GM19043 (cell line): ENCODE measurements around the gene FAM174A.

ENCODE experiments used
- ATAC-seq: cut with Tn5 transposase; IDR thresholded peaks from one replicate; pipeline ENCODE4 v1.9.1; 2021; ENCODE audit warnings: low read depth; ENCODE audit not compliant: unreplicated experiment

Gene FAM174A

DNA sequence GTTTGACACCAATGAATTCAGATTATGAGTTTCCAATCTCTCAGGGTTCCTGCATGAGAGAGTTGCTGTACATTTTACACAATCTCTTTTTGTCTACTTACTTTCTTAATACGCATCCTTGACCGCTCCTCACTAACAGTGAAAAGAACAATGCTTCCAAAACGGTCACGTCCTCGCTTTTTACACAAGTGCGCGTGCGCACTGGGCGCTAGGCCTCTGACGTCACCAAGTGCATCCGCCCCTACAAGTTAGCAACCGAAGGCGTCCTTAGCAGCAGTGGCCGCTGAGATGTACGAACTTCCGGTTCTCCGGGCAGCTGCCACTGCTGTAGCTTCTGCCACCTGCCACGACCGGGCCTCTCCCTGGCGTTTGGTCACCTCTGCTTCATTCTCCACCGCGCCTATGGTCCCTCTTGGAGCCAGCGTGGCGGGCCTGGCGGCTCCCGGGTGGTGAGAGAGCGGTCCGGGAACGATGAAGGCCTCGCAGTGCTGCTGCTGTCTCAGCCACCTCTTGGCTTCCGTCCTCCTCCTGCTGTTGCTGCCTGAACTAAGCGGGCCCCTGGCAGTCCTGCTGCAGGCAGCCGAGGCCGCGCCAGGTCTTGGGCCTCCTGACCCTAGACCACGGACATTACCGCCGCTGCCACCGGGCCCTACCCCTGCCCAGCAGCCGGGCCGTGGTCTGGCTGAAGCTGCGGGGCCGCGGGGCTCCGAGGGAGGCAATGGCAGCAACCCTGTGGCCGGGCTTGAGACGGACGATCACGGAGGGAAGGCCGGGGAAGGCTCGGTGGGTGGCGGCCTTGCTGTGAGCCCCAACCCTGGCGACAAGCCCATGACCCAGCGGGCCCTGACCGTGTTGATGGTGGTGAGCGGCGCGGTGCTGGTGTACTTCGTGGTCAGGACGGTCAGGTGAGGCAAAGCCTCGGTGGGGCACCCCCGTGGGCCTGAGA lies at the start of gene FAM174A:
FAM174A (plus strand) TSS at position 315 of the 946 bp plus-strand sequence; CDS start at position 472, 157 bp downstream.
- ATAC-seq, result peak; percentile 97

DNA sequence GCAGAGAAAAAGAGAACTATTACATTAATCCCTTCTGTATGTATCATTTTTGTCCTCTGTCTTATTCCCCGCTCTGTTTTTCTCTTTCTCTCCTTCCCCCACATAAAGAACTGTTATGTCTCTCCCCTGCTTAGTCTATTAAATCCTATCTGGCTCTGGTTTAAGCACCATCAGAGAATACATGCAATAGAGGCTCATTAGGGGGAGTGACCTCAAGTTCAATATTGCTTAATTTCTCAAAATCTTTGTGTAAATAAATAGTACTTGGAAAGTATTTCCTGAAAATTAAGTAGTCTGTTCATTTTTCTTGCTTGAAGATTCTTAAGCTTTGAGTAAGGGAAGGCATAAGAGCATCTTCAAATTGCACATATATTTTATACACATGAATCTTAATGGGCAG lies 41.2 kb upstream of the FAM174A start:
- no peak for ATAC-seq

DNA sequence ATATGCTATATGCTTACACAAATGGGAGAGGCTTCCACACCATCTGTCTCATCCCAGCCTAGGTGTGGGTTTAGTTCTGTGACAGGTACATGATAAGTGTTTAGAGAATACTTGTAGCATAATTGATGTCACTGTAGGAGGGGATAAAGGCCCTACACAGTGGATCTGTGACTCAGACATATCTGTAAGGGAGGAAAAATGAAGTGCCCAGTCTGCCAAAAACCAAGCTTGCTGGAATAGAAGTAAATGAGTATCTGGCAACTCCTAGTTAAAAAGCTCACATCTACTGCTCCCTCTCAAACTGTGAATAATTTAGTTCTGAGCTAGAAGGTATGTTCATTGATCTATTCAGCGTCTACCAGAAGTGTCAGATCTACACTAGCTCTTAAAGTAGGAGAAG lies 38.9 kb upstream of the FAM174A start:
- ATAC-seq, result no peak

DNA sequence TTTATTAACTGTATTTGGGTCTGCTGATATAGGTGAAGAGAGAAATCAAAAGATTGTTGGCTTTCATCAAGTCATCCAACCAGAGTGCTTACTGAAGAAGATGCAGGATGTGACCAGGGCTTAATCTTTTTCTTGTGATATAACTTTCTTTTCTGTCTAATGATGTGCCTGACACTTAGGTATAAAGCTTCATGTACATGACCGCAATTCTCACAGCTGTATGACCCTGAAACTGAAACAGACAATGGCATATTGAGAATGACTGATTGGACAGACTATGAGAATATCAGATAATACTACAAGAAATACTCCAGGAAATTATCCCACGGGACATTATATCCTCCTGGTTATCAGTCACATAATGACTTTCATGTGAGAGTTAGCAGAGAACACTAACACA lies 32.5 kb upstream of the FAM174A start:
- no peak for ATAC-seq

DNA sequence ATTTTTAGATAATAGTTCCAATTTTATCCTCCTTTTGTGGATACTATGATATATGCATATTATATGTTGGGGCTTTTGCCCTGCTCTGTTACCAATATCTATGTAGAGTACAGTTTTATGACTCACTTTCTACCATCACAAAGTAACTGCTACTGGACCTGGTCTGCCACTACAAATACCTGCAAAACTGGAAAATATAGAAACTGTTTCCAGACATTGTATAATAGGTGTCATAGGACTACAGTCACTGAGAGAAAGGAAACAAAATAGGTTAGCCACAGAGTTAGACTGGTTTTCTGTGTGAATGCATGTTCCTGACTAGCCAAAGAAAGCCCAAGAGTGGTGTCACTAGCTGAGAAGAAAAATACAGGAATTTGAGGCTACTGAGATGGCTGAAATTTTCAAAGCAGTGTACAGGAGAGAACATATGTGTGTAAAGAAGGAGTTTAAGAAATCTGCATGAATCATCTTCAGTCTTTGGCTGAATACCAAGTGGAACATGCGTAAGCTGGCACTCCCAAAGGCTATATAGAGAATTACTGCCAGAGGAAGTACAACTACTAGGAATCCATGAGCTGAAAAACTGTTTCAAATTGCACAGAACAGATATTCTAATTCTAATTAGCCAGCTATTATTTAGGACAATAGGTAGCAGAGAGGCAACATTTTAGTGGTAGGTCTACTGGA lies 29.0 kb upstream of the FAM174A start:
- no peak for ATAC-seq

DNA sequence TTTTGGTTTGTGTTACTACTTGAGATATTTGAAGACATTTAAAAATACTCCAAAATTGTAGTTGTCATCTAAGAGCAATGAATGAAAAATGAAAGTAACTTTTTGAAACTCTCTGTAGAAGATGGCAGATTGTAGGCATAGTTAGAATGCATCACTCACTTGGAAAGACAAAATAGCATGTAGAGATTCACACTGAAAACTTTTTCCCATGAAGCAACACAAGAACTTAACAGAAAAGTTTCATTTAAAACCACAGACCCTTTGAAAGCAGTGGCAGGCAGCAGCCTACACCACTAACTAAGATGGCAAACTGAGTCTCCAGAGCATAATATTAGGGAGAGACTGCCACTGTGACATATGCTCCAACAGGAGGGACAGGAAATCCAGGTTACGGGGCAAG lies 18.9 kb upstream of the FAM174A start:
- ATAC-seq, result no peak

DNA sequence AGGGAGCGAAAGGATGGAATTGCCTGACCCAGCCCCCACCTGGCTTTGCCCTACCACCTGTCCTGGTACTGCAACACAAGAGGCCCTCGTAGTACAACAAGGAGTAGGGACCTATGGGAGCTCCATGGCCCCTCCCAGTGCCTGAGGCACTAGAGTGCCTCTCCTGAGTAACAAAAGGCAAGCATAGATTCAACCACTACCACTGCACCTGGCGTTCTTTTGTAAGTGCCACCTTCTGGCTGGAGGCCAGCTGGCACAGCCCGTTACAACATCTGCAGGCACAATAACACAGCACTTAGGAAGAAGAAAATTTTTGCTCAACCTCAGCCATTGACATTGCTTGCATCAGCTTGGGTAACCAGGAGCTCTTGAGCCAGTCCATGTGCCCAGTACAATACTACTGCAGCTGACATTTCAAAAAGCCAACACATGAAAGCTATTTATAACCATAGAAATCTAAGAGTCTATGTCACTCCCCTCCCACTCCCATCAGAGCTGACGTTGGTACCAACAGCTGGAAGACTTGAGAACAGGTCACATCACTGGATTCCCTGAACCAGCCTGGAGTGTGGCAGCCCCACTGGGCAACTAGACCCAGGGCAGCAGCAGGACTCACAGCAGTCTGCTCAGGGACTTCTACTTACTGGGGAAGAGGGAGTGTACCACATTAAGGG lies 17.7 kb upstream of the FAM174A start:
- no peak for ATAC-seq

DNA sequence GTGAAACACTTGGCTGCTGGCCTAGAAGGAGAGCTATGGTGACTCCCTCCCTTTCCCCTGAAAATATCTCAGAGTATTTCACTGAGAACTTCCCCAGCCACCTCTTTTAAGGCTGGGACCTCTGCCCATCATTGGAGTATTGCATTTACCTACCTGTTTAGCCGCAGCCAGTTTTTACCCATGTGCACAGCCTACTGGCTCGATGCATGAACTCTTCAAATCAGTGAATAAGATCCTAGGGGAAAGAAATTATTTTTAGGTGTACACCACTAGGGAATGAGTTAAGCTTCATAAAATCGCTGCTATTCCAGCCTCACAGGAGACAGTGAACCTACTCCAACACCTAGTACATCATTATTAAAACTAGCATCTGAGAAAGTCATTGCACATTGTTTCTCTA lies 16.8 kb upstream of the FAM174A start:
- ATAC-seq, result no peak

DNA sequence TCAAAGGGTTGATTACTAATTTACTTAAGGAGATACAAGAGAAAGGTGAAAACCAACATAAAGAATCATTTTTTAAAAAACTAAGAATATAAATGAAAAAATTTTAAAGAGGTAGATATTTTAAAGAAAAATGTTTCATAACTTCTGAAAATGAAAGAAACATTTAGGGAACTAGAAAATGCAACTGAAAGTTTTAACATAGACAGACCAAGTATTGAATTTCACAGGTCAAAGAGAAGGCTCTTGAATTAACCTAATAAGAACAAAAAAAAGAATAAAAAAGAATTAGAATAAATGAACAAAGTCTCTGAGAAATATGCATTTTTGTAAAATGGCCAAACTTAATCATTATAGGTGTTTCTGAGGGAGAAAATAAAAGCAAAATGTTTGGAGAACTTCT lies 16.1 kb upstream of the FAM174A start:
- ATAC-seq, result no peak

DNA sequence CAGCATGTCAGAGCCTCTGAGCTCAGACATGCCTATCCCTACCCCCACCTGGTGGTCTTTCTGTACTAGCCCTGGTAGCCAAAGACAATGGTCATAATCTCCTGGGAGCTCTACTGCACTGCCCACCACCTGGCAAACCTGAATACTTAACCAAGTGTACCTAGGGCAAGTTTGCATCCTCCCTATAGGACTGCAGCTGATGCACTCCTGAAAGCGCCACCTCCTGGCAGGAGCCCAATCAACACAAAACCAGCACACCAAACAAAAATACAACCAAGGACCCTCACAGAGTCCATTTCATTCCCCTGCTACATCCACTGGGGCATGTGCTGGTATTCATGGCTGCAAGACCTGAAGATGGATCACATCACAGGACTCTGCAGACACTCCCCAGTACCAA lies 14.8 kb upstream of the FAM174A start:
- no peak for ATAC-seq

DNA sequence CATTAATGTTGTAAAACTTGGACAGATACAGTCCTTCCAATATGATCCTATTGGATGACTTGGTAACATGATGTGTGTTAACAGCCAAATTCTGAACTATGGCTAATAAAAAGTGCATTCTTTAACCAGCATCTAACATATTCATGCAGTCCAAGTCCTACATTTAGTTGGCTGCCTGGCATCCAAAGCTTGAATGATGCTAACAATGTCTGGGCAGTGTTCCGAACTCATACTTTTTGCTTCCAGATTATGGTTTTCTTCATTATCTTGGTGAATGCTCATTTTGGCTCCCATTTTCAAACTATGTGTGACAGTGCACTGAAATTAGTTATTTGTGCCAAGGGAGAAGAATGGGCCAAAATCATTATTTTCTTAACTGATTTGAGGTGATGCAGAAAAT lies 2.8 kb downstream of the FAM174A start:
- no peak for ATAC-seq

DNA sequence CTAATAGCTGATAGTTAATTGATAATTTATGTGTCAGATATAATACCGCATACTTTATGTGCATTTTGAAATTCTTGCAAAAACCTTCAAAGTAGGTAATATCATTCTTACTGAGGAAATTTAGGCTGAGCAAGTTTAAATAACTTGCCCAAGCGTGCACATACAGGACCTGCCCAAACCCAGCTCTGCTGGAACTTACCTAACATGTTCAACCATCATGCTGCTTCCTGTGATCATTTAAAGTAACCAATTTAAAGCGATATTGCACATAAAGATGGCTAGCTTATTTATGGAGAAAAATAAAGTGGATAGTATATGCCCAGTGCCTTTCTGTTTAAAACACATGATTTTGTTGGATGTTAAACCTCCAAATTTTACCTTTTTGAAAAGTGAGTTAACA lies 4.3 kb downstream of the FAM174A start:
- ATAC-seq, result no peak

DNA sequence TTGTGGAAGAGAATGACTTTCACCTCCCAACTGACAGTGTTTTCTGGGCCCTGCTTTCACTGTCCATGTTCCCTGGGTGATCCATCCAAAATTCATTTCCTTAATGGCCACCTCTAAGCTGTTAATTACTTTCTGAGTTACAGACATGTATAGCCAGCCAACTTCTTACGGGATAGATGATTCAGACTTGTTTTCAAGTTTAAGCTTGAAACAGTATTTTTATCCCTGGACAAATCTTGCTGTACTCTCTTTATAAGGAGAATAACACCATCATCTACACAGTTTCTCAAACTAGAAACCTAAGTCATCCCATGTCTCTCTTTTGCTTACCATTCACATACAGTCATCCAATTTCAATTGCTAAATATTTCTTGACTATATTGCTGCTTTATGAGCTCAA lies 6.9 kb downstream of the FAM174A start:
- ATAC-seq, result no peak

DNA sequence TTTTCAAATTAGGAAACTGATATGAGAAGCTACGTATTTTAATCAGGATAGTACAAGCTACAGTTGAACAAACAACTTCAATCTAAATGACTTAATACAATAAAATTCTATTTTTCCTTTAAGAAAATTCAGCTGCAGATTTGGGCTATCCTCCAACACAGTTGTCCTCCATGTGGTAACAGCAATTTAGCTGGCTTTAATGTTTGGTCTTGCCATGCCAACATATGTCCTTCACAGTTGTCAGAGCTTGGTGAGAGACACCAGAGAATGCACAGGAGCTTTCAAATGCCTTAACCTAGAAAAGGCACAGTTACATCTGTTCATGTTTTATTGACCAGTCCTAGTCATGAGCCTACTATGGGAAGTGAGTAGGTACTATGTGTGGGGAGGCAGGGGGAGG lies 10.8 kb downstream of the FAM174A start:
- no peak for ATAC-seq

DNA sequence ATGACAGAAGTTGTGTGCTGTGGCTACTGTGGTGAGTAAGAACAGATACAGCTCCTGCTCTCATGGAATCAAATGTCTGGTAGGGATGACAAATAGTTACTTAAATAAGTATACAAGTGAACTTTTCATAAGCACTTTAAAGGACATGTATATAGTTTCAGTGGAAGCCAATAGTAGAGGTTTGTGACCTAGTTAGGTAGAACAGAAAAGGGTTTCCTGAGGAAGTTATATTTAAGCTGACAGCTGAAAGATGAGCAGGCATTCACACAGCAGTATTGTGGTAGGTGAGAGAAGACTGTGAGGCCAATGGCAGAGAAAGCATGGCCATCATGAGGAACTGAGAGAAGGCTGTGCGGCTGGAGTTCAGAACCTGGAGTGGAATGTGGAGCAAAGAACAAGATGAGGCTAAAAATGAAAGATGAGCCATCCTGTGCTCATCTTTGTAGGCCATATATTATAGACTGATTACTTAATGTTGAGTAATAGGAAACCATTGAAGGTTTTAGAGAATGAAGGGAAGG lies 15.4 kb downstream of the FAM174A start:
- ATAC-seq, result peak; percentile 93

DNA sequence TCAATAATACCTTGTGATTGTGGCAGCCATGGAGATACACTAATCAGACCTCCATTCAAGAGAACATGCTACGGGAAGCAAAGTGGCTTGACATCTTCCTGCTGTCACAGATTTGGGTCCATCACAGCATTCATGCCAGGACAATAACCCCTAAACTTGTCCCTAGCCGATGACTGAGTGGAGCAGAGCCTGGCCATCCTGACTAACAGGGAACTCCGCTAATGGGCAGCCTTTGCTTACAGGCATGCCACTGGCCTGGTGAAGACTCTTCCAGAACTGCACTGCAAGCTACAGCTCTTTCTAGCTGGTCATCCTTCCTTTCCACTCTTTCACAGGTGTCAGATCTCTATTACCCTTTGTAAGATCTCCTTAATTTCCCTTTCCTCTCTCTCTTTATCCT lies 16.0 kb downstream of the FAM174A start:
- ATAC-seq, result no peak

DNA sequence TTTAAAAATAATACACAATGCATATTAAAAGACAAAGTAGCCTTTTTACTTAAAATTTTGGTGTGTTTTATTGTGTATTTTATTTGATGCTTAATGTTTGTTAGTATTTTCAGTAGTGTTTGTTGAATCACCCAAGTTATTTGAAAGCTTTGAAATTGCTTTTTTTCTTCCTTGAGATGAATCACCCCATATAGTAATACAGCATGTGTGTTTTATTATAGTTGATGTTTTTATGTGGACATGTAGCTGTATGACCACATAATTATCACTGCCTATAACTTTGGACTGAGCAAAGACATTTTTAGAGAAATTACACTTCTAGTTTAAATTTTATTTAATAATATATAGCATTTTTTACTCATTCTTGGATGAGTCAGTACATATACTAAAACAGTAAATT lies 18.0 kb downstream of the FAM174A start:
- no peak for ATAC-seq

DNA sequence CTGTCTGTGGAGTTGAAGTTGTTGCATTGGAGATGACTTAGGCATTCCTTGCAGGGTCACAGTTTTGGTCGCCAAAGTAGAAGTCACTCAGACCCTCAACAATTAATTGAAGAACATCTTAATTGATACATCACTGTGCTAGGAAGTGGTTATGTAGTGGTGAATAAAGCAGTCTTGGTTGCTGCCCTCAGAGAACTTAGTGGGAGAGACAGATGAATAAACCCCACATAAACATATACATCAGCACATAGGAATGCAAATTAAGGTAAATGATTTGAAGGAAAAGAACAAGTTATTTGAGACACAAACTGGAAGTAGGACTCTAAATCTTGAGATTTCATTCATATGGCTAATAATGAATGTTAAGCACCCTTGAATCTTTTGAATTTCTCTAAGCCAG lies 25.7 kb downstream of the FAM174A start:
- no peak for ATAC-seq

DNA sequence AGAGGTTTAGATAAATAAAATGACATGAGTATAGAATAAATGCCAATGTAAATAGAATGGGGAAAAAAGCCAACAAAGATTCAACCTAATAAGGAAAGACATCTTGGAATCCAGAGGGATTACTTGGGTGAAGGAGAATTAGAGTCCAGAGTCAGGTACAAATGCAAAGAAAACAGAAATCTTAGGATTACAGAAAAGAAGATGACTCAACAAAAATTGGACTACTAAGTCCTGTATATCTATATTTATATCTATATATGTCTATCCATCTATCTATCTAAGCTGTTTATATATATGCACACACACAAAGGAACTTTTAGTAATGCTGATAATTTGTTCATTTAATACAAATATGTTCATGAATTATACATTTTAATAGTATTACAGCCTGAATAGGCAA lies 27.6 kb downstream of the FAM174A start:
- no peak for ATAC-seq

DNA sequence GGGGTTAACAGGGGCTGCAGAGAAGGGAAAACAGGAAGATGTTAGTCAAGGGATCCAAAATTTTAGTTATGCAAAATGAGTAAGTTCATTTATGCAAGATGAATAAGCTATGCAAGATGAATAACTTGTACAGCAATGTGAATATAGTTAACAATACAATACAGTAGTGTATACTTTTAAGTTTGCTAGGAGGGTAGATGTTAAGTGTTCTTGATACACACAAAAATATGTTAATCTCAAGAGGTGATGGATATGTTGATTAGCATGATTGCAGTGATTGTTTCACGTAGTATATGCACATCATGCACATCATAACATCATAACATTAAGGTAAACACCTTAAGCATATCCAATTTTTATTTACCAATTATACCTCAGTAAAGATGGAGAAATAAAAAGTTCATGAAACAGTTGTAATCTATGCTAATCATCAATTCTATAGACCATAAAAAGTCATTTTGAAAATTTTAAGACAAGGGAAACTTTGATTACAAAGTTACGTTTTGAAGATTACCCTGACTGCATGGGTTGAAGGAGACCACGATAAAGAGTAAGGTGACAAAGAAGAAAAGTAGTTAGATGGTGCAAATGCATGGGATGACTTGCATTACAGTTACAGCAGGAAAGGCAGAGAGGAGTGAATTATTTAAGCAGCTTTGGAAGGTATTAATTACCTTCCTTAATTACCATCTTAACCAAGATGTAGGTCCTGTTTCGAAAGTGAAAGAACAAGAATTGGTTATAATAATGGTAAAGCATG lies 31.4 kb downstream of the FAM174A start:
- no peak for ATAC-seq
